ENCODE data around the gene NBDY. TPM values are rescaled to one million over a fixed set of nuclear protein-coding genes. Genes with fewer than 3 reads are reported as not detected.

The NBDY gene
- total RNA-seq, 4 donors from 2014 or later: 6.1 to 21.6 (median 17.3) TPM

- H3K36me3 ChIP-seq: no peaks in the 10 kb centered on the region
- H3K27ac ChIP-seq: no peak overlapping the region
- H3K9me3 ChIP-seq: no peaks in the 10 kb centered on the region
- DNase-seq (ENCODE audit: low spot score in 2 of 2): no peak
- H3K4me1 ChIP-seq: no peaks in the 10 kb centered on the region
- H3K4me3 ChIP-seq: no peak overlapping the region
- H3K27me3 ChIP-seq: peaks cover 0 to 5% of the 10 kb centered on the region in 2 donors
- 87 to 100% methylated on average over 1 of the region's 1 CpG for WGBS, 2 donors
- TF ChIP-seq POLR2A (IDR thresholded peaks at IDR 0.05) (no peak), CTCF (IDR thresholded peaks at IDR 0.05) (no peak), EP300 (IDR thresholded peaks at IDR 0.05) (no peak)
Observed at GRCh38 chrX:56857042-56857441, 128.0 kb downstream of the NBDY start.

DNA sequence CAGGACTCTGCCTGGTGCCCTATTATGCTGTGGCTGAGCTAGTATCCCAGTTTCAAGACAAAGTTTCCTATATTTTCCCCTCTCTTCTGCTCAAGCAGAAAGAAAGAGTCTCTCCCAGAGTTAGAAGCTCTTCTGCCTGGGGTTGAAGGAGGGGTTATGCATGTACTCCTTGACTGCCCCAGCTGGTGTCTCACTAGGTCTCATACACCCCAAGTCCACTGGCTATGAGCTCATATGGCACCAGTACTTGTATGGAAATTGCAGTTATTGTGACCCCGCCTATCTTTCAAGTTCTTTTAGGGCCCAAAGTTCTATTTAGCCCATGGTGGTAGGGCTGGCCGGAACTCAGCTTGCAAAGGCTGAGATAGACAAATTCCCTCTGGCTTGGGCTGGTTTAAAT is 131.8 kb downstream of the NBDY start:
- no peak overlapping the region for H3K4me3 ChIP-seq
- TF ChIP-seq CTCF (IDR thresholded peaks at IDR 0.05) (no peak), POLR2A (IDR thresholded peaks at IDR 0.05) (no peak)
- H3K27me3 ChIP-seq: no peaks in the 10 kb centered on the region
- H3K9me3 ChIP-seq: no peaks in the 10 kb centered on the region
- H3K27ac ChIP-seq: no peak overlapping the region
- H3K36me3 ChIP-seq: no peaks in the 10 kb centered on the region
- no peaks in the 10 kb centered on the region for H3K4me1 ChIP-seq
- no peak for DNase-seq (ENCODE audit: low spot score in 2 of 2)
- WGBS, 2 donors: 58 to 79% methylated on average over 2 of the region's 2 CpGs

Other genes with a start within 250 kb of the NBDY start
- 10 to 100 TPM; 22.2 to 27.8 (median 25.3) TPM for gene UBQLN2, start 165.6 kb upstream of the NBDY start, total RNA-seq